Pulmonary artery endothelial cell (primary cell): ENCODE data around the gene GP2. TPM values are rescaled to one million over a fixed set of nuclear protein-coding genes. Genes with fewer than 3 reads are reported as not detected.

ENCODE experiments used
- DNase-seq: peaks from one replicate; pipeline ENCODE4 v3.0.0-alpha.2; 2011; ENCODE audit warnings: low read depth, low spot score
- total RNA-seq: library from RNA; depleted of rRNA; stranded (reverse); fragments of >200 nt; gene quantifications from 2 replicates; pipeline ENCODE4 v1.2.3, GENCODE V29; 2014

GP2 gene
- not detected in 2 replicates for total RNA-seq

DNA sequence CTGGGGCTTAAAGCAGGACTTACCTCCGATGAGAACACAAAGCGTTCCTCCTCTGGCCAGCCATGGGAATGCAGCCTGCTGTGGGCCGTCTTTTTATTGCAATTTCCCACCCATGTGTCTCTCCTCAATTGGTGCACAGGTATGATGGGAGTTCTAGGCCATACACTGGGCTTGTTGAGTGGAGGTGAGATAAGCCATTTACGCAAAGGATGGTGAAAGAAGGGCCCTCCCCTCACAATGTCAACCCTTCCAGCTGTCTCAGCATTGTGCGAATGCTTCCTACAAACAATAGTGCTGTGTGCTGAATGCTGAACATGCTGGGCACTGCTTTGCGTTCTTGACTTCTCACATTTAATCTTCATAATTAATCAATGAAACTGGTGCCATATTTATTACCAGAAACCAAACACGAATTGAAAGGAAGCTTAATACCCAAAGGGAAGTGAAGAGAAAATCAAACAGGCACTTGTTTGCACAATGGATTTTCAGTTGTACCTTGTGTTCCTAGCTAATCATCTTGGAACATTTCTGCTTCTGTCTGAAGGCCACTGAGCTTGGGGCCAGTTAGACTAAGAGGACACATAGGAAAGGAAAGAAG lies at the start of gene GP2:
TSS of gene GP2 (minus strand) at position 70 of the 598 bp plus-strand sequence. CDS start 1,082 bp downstream, outside the sequence.
- no peak for DNase-seq

DNA sequence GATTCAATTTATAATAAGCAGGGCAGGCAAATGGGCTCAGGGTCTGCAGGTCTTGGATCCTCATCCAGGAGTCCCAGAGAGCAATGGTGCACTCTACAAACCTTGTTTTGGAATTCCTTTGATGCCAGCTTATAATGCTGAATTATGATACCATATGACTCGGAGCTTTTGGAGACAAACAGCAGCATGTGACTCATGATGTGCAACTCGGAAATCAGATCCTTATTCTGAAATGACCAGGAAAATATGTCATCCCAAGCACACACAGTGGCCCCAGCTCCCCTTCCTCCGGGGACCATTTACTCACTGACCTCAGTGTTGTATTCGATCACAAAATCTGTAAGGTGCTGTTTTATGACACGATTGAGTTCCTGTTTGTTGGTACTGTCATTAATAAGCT lies 45.4 kb upstream of the GP2 start:
- no peak for DNase-seq

DNA sequence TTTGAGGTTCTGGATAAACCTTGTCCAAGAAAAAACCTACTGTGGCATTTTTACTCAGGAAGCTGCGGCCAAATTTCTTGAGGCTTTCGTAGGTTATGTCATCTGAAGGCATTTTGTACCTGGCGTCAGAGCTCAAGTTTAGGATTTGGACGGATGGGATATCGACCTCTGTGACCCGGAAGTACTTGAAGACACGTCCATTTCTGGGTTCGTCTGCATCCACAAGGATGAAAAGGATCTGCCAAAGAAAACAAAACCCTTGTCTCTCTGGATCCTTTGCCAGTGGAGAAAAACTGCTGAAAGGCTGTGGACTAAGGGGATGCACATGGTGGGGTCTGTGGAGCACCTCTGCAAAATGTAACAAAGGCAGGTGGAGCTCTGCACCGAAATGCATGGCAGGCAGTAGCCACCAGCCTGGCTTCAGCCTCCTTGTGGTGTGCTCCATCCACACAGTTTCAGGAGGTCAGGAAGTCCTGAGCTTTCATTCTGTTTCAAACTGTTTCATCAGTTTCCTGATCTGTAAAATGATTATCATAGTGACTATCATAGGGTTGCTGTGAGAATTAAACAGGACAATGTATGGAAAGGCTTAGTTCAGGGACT lies 42.2 kb upstream of the GP2 start:
- DNase-seq = no peak

DNA sequence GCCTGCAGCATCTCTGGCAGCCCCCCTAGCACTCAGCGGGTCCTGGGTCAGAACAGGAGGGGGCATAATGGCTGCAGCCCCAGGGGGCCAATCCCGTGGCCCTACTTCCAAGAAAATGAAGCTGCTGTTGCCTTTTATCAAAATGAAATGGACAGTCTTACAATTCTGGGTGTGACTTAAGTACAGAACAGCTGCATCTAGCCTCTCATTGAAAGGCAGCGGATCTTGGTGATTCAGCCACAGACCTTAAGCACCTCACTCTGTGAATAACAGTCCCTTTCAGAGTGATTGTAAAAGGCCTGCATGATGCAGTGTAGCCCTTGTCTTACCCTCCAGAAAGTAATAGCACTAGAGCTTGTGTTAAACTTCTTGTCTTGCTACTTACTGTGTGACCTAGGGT lies 36.7 kb upstream of the GP2 start:
- DNase-seq = no peak

DNA sequence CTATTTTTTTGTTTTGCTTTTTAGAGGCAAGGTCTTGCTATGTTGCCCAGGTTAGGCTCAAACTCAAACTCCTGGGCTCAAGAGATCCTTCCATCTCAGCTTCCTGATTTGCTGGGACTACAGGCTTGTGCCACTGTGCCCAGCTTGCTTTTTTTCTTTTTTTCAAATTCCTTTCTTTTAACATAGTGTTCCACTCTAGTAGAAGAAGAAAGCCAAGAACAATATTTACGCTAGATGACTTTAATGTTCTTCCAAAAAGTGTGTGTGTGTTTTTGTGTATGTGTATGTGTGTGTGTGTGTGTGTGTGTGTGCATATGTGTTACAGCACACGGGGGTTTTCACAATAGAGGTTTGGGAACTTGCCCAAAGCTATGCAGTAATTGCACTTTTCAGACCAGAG lies 35.9 kb upstream of the GP2 start:
- DNase-seq = no peak

DNA sequence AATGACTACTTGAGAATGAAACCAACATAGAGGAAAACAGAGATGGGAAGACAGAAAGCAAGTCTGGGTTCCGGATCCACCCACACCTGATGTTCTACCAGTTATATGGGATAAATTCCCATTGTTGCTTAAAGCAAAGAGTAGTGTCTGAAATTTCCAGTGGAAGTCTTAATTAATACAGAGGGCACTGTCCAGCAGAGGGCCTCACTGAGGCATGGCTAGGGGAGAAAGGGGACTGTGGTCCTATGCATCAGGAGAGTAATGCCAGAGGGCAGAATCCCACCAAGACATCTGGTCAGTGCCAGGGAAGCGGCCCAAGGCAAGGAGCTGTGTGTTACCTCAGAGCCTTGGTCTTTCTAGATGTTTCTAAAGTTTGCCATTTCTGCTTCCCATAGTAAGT lies 32.7 kb upstream of the GP2 start:
- DNase-seq = no peak

DNA sequence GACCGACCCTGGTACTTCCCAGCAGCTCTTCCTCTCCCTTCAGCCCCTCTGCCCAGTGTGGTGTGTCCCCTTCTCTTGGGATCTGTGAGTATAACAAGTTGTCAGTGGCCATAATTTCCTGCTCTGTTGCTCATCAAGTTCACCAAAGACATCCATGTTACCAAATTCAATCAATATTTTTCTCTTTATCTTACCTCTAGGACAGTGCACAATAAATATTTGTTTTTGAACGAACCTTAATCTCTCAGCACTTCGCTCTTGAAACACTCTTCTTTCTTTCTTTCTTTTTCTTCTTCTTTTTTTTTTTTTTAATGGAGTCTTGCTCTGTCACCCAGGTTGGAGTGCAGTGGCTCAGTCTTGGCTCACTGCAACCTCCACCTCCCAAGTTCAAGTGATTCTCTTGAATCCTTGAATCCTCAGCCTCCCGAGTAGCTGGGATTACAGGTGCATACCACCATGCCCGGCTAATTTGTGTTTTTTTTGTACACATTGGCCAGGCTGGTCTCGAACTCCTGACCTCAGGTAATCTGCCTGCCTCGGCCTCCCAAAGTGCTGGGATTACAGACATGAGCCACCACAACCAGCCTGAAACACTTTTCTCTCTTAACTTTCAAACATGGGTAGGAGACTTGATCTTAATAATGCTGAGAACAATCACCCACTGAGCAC lies 27.9 kb upstream of the GP2 start:
- DNase-seq = no peak

DNA sequence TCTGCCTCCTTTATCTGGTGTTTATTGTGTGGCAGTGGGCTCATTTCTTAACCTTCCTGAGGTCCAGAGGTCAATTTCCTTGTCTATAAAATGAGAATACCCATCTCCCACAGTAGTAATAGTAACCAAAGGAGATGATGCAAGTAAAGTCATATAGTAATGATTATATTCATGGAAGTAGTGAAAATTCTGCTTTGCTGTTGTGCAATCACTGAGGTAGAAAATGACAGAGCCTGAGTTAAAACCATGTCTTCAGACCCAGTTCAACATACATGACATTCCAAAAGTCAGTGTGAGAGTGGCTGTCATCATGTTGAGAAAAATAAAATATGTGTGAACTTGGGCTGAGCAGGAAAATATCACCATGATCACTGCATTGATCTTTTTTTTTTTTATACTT lies 26.1 kb upstream of the GP2 start:
- DNase-seq = no peak

DNA sequence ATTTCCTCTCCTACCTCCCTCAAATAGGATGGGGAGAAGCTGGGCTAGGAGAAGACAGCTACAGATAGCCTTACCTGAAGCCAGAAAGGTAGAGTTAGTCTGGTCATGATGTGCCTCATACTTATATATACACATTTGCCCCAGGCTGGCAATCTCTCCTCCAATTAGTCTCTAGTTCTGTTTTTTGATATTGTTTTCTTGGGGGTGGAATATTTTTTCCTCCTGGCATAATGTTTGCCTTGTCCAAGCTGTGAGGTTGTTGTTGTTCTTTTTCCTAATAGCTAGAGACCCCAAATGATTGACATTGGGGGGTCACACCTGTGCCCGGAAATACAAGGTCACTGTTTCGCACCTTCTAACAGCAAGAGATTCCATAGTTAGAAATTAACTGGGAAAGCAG lies 25.3 kb upstream of the GP2 start, which contains the start of gene UMOD:
TSS of gene UMOD (minus strand) at position 101 of the 400 bp plus-strand sequence. CDS start 1,978 bp downstream, outside the sequence.
- no peak for DNase-seq

DNA sequence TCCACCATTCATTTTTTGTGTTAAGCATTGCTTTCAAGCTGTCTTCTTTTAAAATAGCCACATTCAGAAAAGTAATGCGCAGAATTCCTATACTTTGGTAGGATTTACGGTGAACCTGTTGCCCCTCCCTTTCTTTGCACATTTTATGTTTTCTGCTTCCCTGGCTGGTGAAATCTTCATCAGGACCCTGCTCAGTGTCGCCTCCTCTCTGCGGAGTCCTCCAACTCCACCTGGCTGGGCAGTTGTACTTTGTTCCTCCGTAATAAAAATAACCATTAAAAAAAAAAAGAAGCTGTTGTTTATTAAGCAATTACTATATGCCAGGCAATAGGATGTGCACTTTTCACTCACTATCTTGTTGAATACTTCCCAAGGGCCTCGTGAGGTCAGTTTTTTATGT lies 22.3 kb upstream of the GP2 start:
- no peak for DNase-seq

DNA sequence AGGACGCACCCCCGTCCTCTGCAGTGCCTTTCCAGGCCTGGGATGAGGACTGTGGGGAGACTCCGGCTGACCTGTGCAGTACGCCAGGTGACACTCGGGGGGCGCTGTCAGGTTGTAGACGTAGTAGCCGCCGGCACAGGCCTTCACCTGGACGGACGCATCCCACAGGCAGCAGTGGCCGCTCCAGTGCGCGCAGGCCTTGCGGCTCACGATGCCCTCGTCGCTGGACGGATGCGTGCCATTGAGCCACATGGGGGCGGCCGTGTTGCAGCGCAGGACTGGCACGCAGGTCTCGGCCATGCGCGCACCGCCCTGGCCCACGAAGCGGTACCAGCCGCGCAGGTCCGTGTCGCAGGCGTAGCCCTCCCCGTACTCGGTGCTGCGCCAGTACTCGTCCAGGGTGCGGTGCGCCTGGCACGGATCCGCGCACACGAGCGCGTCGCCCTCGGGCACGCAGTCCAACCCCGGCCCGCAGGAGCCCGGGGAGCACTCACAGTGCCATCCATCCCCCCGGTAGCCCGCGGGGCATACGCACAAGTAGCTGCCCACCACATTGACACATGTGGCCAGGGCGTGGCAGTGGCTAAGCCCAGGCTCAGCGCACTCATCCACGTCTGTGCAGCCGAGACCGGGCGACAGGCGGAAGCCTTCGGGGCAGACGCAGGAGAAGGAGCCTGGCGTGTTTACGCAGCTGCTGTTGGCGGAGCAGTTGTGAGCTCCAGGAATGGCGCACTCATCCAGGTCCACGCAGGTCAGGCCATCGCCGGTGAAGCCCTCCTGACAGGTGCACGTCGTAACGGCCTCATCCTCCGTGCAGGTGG lies 21.3 kb upstream of the GP2 start:
- DNase-seq = no peak

DNA sequence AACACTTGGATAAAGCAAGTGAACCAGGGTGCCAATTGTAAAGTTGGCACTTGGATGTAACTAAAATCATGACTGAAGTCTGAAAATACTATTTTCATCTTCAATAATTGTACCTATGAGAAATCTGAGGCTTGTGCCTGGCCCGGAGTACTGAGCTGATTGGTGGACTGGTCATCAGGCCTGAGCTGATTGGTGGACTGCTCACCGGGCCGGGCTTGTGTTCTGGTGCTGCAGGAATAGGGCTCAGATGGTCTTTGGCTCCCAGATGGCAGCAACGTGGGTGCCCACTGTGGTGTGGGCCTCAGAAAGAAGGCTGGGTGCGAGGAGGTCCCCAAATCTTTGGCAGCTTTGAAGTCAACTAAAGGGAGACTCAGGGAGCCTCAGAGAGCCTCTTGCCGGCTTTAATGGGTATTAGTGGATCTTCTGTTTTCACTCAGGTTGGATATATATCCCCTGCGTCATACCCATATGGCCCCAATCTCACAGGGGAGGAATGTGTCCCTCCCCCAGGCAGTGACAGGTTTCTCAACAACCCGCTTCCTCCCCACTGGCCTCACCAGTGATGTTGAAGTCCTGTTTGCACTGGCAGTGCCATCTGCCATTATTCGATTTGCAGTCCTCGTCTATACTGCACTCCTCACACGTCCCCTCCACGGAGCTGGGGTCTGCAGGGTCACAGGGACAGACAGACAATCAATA lies 20.5 kb upstream of the GP2 start:
- no peak for DNase-seq

DNA sequence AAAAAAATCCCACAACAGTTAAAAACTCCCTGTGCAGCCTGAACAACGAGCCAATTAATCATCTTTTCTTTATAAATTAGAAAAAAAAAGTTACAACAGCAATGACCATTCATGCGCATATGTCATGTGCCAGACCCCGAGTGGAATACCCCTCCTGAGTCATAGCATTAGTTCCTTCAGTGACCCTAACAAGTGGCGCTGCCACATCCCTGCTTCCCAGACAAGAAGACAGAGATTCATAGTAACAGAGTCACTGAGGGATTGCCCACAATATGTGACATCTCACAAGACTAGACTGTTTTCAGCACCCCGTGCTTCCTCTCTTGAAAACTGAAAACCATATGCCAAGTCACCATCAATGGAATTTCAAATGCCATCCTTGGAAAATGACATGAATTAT lies 17.3 kb upstream of the GP2 start:
- no peak for DNase-seq

DNA sequence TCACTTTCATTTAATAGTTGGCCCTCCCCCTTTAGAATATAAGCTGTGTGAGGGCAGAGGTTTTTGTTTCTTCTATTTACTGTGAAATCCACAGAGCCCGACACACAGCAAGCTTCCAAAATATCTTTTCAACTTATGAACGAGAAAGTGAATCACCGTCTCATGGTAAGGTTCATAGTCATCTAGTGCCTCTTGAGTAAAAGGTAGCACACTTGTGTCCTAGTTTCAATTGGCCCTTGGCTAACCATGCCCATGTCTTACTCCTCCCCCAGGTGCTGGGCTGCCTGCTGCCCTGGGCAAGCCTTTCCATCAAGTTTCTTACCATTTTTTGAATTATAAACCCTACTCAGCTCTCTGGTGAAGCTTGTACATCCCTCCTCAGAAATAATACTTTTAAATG lies 12.4 kb upstream of the GP2 start:
- no peak for DNase-seq

DNA sequence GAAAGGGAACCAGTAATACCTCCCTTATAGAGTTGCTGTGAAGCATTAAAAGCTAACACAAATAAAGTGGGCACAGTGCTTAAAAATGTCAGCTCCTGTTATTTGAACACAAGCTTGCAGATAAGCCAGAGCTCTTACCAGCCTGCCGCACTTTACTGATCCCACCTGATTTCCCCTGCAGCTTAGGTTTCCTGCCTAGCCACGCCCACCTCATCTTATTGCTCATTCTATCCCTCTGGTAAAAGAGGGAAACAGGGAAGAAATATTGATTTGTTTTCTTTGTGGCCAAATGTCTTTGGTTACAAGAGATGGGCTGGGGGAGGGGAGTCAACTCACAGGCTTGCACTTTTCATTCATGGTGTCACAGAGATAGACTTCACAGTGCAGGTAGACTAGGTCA lies 9.6 kb upstream of the GP2 start:
- DNase-seq = no peak

DNA sequence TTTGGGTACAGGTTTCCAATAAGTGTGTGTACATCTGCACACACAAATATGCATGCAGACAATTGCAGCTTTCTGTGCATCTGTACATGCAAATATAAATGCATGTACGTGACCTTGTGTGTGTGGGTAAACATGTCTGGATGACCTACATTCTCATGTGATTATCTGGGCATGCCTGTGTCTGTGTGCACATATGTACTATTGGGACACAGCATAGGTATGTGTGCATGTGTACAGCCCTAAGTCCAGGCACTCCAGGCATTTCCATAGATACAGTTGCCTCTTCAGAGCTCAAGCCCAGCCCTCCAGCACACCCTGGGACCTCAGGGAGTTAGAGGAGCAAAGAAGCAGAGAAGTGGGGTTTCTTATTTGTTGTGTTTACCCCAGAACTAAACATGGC lies 7.1 kb upstream of the GP2 start:
- no peak for DNase-seq

DNA sequence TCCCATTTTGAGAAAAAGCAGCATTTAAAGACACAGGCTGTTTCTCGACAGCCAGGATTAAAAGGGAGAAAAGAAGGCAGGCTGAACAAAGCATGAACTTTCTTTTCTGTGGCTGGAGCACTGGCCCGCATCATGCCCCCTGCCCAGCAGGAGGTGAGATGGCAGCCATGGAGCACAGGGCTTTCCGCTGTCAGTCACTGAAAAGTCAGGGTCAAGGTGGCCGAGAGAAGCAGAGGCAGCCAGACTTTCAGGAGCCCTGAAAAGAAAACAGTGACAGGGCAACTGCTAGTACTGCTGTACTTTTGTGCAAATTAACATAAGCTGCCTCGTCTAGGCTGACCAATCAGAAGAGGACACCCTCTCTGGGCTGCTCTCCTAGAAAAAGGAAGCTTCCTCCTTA lies 5.8 kb upstream of the GP2 start:
- DNase-seq = no peak

DNA sequence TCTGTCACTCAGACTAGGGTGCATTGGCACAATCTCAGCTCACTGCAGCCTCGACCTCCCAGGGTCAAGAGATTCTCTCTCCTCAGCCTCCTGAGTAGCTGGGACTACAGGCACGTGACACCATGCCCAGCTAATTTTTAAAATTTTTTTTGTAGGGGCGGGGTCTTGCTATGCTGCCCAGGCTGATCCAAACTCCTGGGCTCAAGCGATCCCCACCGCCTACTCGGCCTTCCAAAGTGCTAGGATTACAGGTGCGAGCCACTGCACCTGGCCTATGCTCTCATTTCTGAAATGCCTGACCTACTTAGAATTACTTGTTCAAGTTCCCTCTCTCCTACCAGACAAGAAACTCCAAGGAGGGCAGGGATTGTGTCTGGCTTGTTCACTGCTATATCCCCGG lies 5.1 kb upstream of the GP2 start:
- DNase-seq = no peak

DNA sequence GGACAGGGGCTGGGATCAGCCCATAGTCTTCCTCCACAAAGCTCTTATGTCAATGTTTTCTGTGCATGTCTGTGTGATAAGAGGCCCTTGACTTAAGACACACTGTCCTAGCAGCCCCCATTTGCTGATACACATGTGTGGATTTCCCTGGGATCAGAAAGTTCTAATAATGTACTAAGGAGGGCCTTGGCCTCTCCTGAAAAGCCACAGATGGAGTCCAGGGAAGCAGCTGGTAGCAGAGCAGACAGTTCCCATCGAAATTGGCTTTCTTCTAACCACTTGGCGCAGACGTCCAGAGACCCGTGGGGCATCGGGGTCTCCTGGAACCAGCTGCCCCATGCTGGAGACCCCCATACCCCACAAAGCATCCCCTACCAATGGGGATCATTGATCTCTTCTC lies 4.3 kb upstream of the GP2 start:
- no peak for DNase-seq

DNA sequence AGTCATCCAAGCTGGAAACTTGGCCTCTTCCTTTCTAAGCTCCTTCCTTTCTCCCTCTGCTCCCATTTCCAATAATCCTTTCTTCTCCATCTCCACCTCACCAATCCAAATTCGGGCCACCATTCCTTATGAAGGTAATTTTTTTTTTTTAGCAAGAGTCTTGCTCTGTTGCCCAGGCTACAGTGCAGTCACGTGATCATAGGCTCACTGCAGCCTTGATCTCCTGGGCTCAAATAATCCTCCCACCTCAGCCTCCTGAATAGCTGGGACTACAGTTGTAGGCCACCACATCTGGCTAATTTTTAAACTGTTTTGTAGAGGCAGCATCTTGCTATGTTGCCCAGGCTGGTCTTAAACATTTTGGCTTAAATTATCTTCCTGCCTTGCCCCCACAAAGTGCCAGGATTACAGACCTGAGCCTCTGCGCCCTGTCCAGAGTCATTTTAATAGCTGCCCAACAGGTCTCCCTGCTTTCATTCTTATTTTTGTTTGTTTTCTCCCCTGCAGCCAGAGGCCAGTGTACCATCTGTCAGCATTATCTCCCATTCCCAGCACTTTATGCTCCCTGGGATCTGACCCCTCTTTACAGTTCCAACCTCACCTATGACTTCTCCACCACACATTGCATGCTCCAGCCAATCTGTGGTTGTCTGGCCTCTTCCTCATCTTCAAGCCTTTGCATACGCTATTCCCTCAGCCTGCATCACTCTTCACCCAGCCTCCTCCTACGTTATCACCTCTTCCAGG lies 2.3 kb upstream of the GP2 start:
- no peak for DNase-seq

DNA sequence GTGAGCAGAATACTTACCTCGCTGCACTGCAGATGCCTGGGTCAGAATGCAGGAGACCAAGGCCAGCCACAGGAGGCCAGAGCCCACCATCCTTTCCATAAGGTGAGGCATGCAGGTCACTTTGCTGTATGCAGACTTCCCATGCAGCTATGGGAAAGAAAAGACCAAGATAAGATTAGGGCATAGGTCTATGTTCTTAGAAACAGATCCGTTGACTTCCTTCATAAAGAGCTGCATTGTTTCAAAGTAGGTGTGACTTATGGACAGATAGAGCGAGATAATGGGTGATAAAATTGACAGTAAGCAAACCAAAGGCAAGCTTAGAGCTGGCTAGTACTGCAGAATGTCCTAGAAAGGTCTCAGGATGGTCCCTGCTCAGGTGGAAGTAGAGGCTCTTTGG lies 992 bp downstream of the GP2 start:
- no peak for DNase-seq
